HCT116 (cell line): ENCODE results near the gene CAMK1D. TPM values are rescaled to one million over a fixed set of nuclear protein-coding genes. Genes with fewer than 3 reads are reported as not detected.

Source experiments
- ATAC-seq: fragments of 200-7000 bp; cut with Tn5 transposase; 2 replicates; pipeline ENCODE4 v1.9.1; 2020; ENCODE audit warnings: mild to moderate bottlenecking, moderate library complexity
- BruUV-seq: library from RNA; stranded (reverse); fragments of 400-500 nt; replicated peaks from 2 replicates; lab custom pipeline; 2021; lab: Mats Ljungman, UMichigan
- CTCF ChIA-PET: fragments of 300-600 bp; sonication (Branson Sonifier 250); formaldehyde crosslinking; loops from one replicate; lab custom pipeline; 2021; ENCODE audit warnings: antibody characterized with exemption; lab: Charles Lee
- POLR2A ChIA-PET: fragments of 300-600, 350-600 bp; sonication (Branson Sonifier 250); formaldehyde crosslinking; loops from one replicate; lab custom pipeline; 2021; ENCODE audit warnings: antibody characterized with exemption; lab: Charles Lee
- RAD21 ChIA-PET, 2 experiments: fragments of 300-600 bp; sonication (Branson Sonifier 250); formaldehyde crosslinking; loops; one replicate each; lab custom pipeline; 2023; ENCODE audit warnings: low total read pairs in 2 of 2; ENCODE audit not compliant: uncharacterized antibody in 2 of 2, unreplicated experiment in 2 of 2, low non-redundant PET in 1 of 2; lab: Charles Lee
- DNase-seq: peaks from one replicate; pipeline ENCODE4 v3.0.0-alpha.2; 2010; ENCODE audit warnings: low read depth, low spot score
- H2AFZ ChIP-seq: fragments of 200-600 bp; shearing (Covaris generic), sonication (generic); 2 replicates; pipeline ENCODE4 v1.6.1; 2017; ENCODE audit warnings: low read depth, mixed run types, mixed read lengths, antibody characterized with exemption, low read length; ENCODE audit not compliant: poor library complexity, severe bottlenecking
- H3K27ac ChIP-seq: 2 replicates; pipeline ENCODE4 v1.5.1; 2012; ENCODE audit warnings: low read depth, low read length
- H3K27me3 ChIP-seq: fragments of 200-600 bp; sonication (generic); 2 replicates; pipeline ENCODE4 v1.6.1; 2016; ENCODE audit warnings: mixed run types, low read length, mixed read lengths; ENCODE audit not compliant: insufficient read depth
- H3K36me3 ChIP-seq, 2 experiments: fragments of 200-500 bp in 1 of 2; fragments of 200-600 bp in 1 of 2; sonication (Bioruptor generic) in 1 of 2; sonication (generic) in 1 of 2; 2 replicates each; pipeline versions ENCODE4 v1.5.1 to v1.6.1; 2014 to 2016; ENCODE audit warnings: low read length in 2 of 2, inconsistent platforms in 1 of 2, mixed read lengths in 1 of 2, mixed run types in 1 of 2; ENCODE audit not compliant: insufficient read depth in 2 of 2, control insufficient read depth in 1 of 2
- H3K4me1 ChIP-seq, 2 experiments: fragments of 200-600 bp in 1 of 2; sonication (generic) in 1 of 2; 2 replicates each; pipeline versions ENCODE4 v1.5.1 to v1.6.1; 2012 to 2017; ENCODE audit warnings: low read length in 2 of 2, inconsistent platforms in 1 of 2, mild to moderate bottlenecking in 1 of 2, mixed read lengths in 1 of 2, mixed run types in 1 of 2, moderate library complexity in 1 of 2; ENCODE audit not compliant: insufficient read depth in 2 of 2, control insufficient read depth in 1 of 2
- H3K4me2 ChIP-seq: fragments of 200-600 bp; sonication (generic); 2 replicates; pipeline ENCODE4 v1.6.1; 2017; ENCODE audit warnings: mixed run types, low read length, mixed read lengths
- H3K4me3 ChIP-seq, 2 experiments: fragments of 200-600 bp in 1 of 2; sonication (generic) in 1 of 2; replicated peaks in 1 of 2; 2 replicates each; pipeline ENCODE4 v1.5.1; 2011 to 2016; ENCODE audit warnings: low read length in 2 of 2, control low read depth in 1 of 2, low read depth in 1 of 2, mild to moderate bottlenecking in 1 of 2, mixed read lengths in 1 of 2, mixed run types in 1 of 2
- H3K79me2 ChIP-seq: fragments of 200-600 bp; sonication (generic); 2 replicates; pipeline ENCODE4 v1.6.1; 2017; ENCODE audit warnings: mild to moderate bottlenecking, mixed run types, low read length, moderate library complexity, mixed read lengths; ENCODE audit not compliant: insufficient read depth
- H3K9ac ChIP-seq: fragments of 200-600 bp; sonication (generic); 2 replicates; pipeline ENCODE4 v1.6.1; 2016; ENCODE audit warnings: low read length, mixed read lengths
- H3K9me2 ChIP-seq: fragments of 200-600 bp; sonication (generic), shearing (Covaris generic); 2 replicates; pipeline ENCODE4 v1.6.1; 2017; ENCODE audit warnings: mixed run types, mild to moderate bottlenecking, moderate library complexity; ENCODE audit not compliant: insufficient read depth
- H3K9me3 ChIP-seq, 2 experiments: fragments of 200-500 bp in 1 of 2; fragments of 200-600 bp in 1 of 2; sonication (Bioruptor generic) in 1 of 2; sonication (generic) in 1 of 2; 2 replicates each; pipeline ENCODE4 v1.6.1; 2014 to 2017; ENCODE audit warnings: low read length in 2 of 2, mixed read lengths in 2 of 2, inconsistent platforms in 1 of 2, low read depth in 1 of 2, mild to moderate bottlenecking in 1 of 2, mixed run types in 1 of 2, moderate library complexity in 1 of 2; ENCODE audit not compliant: control insufficient read depth in 1 of 2, insufficient read depth in 1 of 2
- H4K20me1 ChIP-seq: fragments of 200-600 bp; sonication (generic), shearing (Covaris generic); 2 replicates; pipeline ENCODE4 v1.6.1; 2017; ENCODE audit warnings: mixed run types, mild to moderate bottlenecking, moderate library complexity; ENCODE audit not compliant: insufficient read depth
- ATF3 ChIP-seq: IDR thresholded peaks from 2 replicates; pipeline ENCODE4 v1.6.1; 2012
- CBX3 ChIP-seq: IDR thresholded peaks from 2 replicates; pipeline ENCODE4 v1.6.1; 2012; ENCODE audit warnings: low read depth
- CTCF ChIP-seq, 3 experiments: fragments of 200-600 bp in 1 of 3; sonication (generic) in 1 of 3; IDR thresholded peaks in 2 of 3; conservative IDR thresholded peaks in 1 of 3; 2 replicates each; pipeline ENCODE4 v1.5.1; 2012 to 2017; ENCODE audit warnings: low read depth in 2 of 3, low read length in 2 of 3, antibody characterized with exemption in 1 of 3, borderline replicate concordance in 1 of 3, control low read depth in 1 of 3, mild to moderate bottlenecking in 1 of 3, mixed read lengths in 1 of 3, mixed run types in 1 of 3, moderate library complexity in 1 of 3; ENCODE audit not compliant: insufficient read depth in 1 of 3
- EZH2 ChIP-seq: fragments of 200-600 bp; sonication (generic); IDR thresholded peaks from 2 replicates; pipeline ENCODE4 v1.6.1; 2017; ENCODE audit warnings: antibody characterized with exemption, mixed run types
- EZH2phosphoT487 ChIP-seq: fragments of 200-600 bp; IDR thresholded peaks from 2 replicates; pipeline ENCODE4 v1.6.1; 2018; ENCODE audit warnings: antibody characterized with exemption, borderline replicate concordance
- MAX ChIP-seq: IDR thresholded peaks from 2 replicates; pipeline ENCODE4 v1.6.1; 2012
- POLR2AphosphoS5 ChIP-seq: IDR thresholded peaks from 2 replicates; pipeline ENCODE4 v1.6.1; 2011; ENCODE audit warnings: mild to moderate bottlenecking, low read depth, low read length, moderate library complexity
- RAD21 ChIP-seq: IDR thresholded peaks from 2 replicates; pipeline ENCODE4 v1.6.1; 2012; ENCODE audit warnings: low read depth, mild to moderate bottlenecking
- REST ChIP-seq: IDR thresholded peaks from 2 replicates; pipeline ENCODE4 v1.6.1; 2012; ENCODE audit warnings: low read depth
- SP1 ChIP-seq: IDR thresholded peaks from 2 replicates; pipeline ENCODE4 v1.6.1; 2012; ENCODE audit warnings: low read depth
- SRF ChIP-seq: IDR thresholded peaks from 2 replicates; pipeline ENCODE4 v1.6.1; 2012; ENCODE audit warnings: low read depth
- TCF7L2 ChIP-seq: IDR thresholded peaks from 2 replicates; pipeline ENCODE4 v1.7.0; 2011; ENCODE audit warnings: borderline replicate concordance, inconsistent platforms; ENCODE audit not compliant: insufficient read depth, insufficient read length; ENCODE audit errors: extremely low read depth
- ZFX ChIP-seq: fragments of 450-650 bp; IDR thresholded peaks from 2 replicates; pipeline ENCODE4 v1.6.1; 2017
- intact Hi-C: fragments of 100-400 bp; cut with micrococcal nuclease; formaldehyde crosslinking; loops from 2 replicates; pipeline ENCODE4 v1.10.0; 2022
- total RNA-seq: library from RNA; stranded (reverse); gene quantifications from one replicate; pipeline ENCODE4 v1.2.1, GENCODE V29; 2021; ENCODE audit not compliant: unreplicated experiment

CAMK1D gene
- total RNA-seq, 1 experiment from 2014 or later: 9.6 TPM

- intact Hi-C loops: no loop called here
- no peaks in the 10 kb centered on the region for H4K20me1 ChIP-seq
- no peak overlapping the region for H3K27ac ChIP-seq
- POLR2A ChIA-PET: no interaction called here
- no peaks in the 10 kb centered on the region for H3K79me2 ChIP-seq
- H3K9me3 ChIP-seq: no peaks in the 10 kb centered on the region
- no peaks in the 10 kb centered on the region for H3K9me2 ChIP-seq
- no peak for DNase-seq
- BruUV-seq: no TSS peak
- RAD21 ChIA-PET: no interaction called here
- H3K27me3 ChIP-seq: no peaks in the 10 kb centered on the region
- H3K9ac ChIP-seq: no peak overlapping the region
- TF ChIP-seq RAD21: no peak
- TF ChIP-seq POLR2AphosphoS5: no peak
- TF ChIP-seq REST: no peak
- no peak for TF ChIP-seq SP1
- TF ChIP-seq ZFX: no peak
- TF ChIP-seq EZH2: no peak
- no peak for TF ChIP-seq EZH2phosphoT487
- TF ChIP-seq TCF7L2: no peak
- no peak for TF ChIP-seq CBX3
- no peak for TF ChIP-seq ATF3
- no peak for TF ChIP-seq CTCF (IDR thresholded peaks at IDR 0.05 in 2 of 3, conservative IDR thresholded peaks at IDR 0.05 in 1 of 3; ENCODE audit: borderline replicate concordance in 1 of 3, insufficient read depth in 1 of 3, low read depth in 2 of 3, low read length in 2 of 3)
- TF ChIP-seq MAX: no peak
- TF ChIP-seq SRF: no peak
- no peak overlapping the region for H3K4me3 ChIP-seq
- no peak for ATAC-seq
- H3K36me3 ChIP-seq: no peaks in the 10 kb centered on the region
- H3K4me1 ChIP-seq: no peaks in the 10 kb centered on the region
- CTCF ChIA-PET: no interaction called here
- H2AFZ ChIP-seq: no peak overlapping the region
- no peak overlapping the region for H3K4me2 ChIP-seq
These were observed 23.5 kb downstream of the CAMK1D start for GRCh38 chr10:12372846-12373245.
